ENCODE results near the gene KRT3.

The KRT3 gene

DNA sequence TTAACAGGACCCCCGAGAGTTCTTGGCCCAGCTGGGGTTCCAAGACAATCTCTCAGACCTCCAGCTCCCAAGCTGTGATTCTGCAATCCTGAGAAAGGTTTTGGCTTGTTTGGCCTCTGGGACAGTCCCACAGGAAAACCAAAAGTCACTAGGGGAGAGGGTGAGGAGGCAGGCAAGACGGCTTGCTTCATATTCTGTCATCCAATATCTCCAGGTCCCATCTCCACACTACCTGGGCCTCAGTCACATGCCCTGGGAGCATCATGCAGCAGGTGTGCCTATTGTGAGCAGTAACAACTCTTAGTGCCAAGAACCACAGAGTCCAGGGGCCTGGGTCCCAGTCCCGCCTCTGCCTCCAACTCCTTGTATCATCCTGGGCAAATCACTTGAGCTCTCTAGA lies 36.5 kb upstream of the KRT3 start:
- TF ChIP-seq, protein P1, sequence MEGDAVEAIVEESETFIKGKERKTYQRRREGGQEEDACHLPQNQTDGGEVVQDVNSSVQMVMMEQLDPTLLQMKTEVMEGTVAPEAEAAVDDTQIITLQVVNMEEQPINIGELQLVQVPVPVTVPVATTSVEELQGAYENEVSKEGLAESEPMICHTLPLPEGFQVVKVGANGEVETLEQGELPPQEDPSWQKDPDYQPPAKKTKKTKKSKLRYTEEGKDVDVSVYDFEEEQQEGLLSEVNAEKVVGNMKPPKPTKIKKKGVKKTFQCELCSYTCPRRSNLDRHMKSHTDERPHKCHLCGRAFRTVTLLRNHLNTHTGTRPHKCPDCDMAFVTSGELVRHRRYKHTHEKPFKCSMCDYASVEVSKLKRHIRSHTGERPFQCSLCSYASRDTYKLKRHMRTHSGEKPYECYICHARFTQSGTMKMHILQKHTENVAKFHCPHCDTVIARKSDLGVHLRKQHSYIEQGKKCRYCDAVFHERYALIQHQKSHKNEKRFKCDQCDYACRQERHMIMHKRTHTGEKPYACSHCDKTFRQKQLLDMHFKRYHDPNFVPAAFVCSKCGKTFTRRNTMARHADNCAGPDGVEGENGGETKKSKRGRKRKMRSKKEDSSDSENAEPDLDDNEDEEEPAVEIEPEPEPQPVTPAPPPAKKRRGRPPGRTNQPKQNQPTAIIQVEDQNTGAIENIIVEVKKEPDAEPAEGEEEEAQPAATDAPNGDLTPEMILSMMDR (IDR thresholded peaks at IDR 0.05): no peak

- TF ChIP-seq, protein P1 (IDR thresholded peaks at IDR 0.05): no peak
Observed at GRCh38 chr12:52831251-52831650, 35.3 kb upstream of the KRT3 start.

DNA sequence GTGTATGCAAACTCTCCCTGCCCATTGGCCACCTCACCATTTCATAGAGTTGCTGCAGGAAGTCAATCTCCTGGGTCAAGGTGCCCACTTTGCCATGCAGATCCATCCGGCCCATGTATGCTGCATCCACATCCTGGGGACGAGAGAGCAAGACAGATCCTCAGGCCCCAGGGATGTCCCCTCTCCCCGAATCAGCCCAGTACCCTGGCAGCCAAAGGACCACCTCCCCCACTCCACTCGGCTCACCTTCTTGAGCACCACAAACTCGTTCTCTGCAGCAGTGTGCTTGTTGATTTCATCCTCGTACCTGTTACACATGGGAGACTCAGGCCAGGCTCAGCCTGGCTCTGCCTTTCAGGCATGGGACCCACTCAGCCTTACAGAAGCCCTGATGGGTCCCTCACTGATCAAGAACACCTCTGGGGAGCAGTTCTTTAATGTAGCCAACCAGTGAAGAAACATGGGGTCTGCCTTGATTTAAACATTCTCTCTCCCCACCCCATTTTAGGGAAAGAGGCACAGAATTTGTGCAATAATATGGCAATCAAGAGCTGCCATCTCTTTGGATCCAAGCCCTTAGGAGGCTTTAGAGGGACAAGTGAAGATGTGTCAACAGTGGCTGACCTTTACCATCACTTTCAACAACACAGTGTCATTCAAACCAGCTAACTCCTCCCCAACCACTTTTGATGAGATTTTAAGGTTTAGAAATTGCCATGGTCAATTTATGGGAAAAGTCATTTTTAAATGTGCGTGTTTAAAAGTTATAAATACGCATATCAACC lies 34.3 kb upstream of the KRT3 start:
- TF ChIP-seq, protein P1 (IDR thresholded peaks at IDR 0.05): no peak

DNA sequence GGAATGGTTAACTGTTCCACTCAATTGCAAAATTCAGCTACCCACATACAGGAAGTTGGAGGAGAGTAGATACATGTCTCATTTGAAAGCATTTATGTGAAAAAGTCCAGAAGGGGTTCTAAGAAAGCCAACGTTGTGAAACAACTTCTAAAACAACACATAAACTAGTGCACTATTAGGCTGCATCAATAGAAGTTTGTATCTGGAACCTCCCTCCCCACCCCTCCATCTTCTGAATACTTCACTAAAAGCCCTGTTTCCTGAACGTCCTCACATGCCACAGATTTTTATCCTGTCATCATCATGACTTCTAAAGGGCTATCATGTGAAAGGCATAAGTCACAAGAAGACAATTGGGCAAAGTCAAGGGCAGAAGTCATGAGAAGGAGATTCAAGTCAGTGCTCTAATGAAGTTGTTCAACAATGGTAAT lies 32.7 kb upstream of the KRT3 start:
- TF ChIP-seq, protein P1 (IDR thresholded peaks at IDR 0.05): no peak

- TF ChIP-seq, protein P1 (IDR thresholded peaks at IDR 0.05): no peak
Observed at GRCh38 chr12:52828156-52828555, 32.2 kb upstream of the KRT3 start.

DNA sequence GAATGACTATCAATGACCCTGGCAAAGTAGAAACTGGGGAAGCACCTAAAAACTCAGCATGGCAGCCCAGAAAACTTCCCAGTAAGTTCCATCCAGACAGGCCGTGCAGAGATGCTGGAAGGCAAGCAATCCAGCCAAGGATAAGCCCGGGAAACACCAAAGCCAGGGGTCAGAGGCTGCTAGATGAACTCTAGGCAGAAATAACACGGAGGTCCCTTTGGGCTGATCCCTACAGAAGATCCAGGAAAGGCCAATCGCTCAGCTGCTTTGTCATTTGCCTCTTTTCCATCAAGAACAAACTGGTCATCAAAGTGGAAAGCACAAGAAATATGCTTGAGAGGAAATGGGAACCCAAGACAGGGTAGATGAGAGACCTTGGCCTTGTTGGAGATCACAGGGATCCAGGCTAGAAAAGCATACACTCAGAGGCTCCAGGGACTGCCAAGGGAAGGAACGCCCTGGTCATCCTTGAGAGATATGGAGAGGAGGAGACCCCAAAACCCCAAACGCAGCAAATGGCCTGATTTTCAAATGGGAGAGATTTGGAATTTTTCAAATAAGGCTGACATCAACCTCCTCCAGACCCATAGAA lies 31.7 kb upstream of the KRT3 start:
- TF ChIP-seq, protein P1 (IDR thresholded peaks at IDR 0.05): no peak

DNA sequence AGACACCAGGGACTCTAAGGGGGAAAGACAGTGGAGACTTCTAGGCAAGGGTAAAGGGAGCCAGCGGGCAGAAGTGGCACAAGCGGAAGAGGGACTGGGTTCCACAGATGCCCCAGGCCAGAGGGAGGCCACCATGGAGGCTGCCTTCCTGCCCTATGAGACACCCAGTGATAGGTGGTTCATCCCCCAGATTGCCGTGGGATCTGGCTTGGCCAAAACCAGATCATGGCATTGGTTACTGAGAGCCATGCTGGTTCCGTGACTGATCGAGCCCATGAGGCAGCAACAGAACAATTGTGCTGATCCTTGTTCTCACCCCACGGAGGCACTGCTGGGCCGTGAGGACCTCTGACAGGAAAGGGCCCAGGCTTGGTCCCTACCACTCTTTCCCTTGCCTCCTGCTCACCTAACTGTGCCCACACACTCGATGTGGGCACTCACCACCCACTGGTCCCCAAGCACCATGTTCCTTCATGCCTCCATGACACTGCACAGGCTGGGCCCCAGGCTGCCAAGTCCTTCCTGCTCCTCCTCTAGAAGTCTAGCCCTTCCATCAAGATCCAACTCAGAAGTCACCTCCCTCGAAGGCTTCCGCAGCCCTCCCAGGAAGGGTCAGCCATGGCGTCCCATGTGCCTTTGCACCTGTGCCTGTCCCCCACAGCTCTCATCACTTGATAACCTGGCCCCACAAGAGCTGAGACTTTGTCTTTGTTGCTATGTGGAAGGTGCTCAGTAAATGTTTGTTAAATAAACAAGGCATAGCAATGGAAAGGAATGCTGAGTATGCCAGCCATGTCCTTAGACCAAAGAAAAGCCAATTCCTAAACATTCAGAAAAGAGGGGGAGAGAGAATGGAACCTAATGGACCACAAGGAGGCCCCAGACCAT lies 30.9 kb upstream of the KRT3 start:
- TF ChIP-seq, protein P1 (IDR thresholded peaks at IDR 0.05): no peak

All from LNCAP (cell line).